ENCODE measurements around the gene KRTAP29-1. TPM values are rescaled to one million over a fixed set of nuclear protein-coding genes. Genes with fewer than 3 reads are reported as not detected.
"Not testable (repeated sequence)": the region's sequence is repeated elsewhere in the genome, so short reads cannot be mapped to it uniquely, and the experiment has no call there.

The KRTAP29-1 gene
- total RNA-seq = not detected in 2 replicates

- no peak for DNase-seq
Measured at GRCh38 chr17:41301916-41302901, at the start of gene KRTAP29-1. TSS of gene KRTAP29-1 (minus strand) at chr17:41302851. CDS start at chr17:41302851, 0 bp downstream.

- DNase-seq = no peak
Measured at GRCh38 chr17:41351177-41351576, 48.5 kb upstream of the KRTAP29-1 start.

GRCh38 chr17:41350381-41350878, 47.8 kb upstream of the KRTAP29-1 start, which contains the start of gene KRT33A:
TSS of gene KRT33A (minus strand) at chr17:41350828. CDS start at chr17:41350767, 61 bp downstream.
- DNase-seq = not testable (repeated sequence)

- no peak for DNase-seq
Measured at GRCh38 chr17:41347869-41348760, 45.5 kb upstream of the KRTAP29-1 start.

GRCh38 chr17:41346421-41346820, 43.8 kb upstream of the KRTAP29-1 start:
- not testable (repeated sequence) for DNase-seq

- DNase-seq = no peak
Measured at GRCh38 chr17:41345992-41346391, 43.3 kb upstream of the KRTAP29-1 start.

GRCh38 chr17:41343029-41343428, 40.4 kb upstream of the KRTAP29-1 start:
- DNase-seq = no peak

- DNase-seq = no peak
Measured at GRCh38 chr17:41340934-41341861, 38.5 kb upstream of the KRTAP29-1 start.

GRCh38 chr17:41340494-41340893, 37.8 kb upstream of the KRTAP29-1 start:
- DNase-seq = no peak

- no peak for DNase-seq
Measured at GRCh38 chr17:41339571-41340172, 37.0 kb upstream of the KRTAP29-1 start.

GRCh38 chr17:41338961-41339485, 36.4 kb upstream of the KRTAP29-1 start:
- no peak for DNase-seq

- no peak for DNase-seq
Measured at GRCh38 chr17:41335747-41336146, 33.1 kb upstream of the KRTAP29-1 start.

GRCh38 chr17:41334385-41335305, 32.0 kb upstream of the KRTAP29-1 start:
- DNase-seq = no peak

- DNase-seq = no peak
Measured at GRCh38 chr17:41333836-41334235, 31.2 kb upstream of the KRTAP29-1 start.

GRCh38 chr17:41333098-41333497, 30.4 kb upstream of the KRTAP29-1 start:
- no peak for DNase-seq

GRCh38 chr17:41332239-41332638, 29.6 kb upstream of the KRTAP29-1 start:
- DNase-seq = no peak

- DNase-seq = no peak
Measured at GRCh38 chr17:41331606-41332005, 29.0 kb upstream of the KRTAP29-1 start.

- peak; percentile 67 for DNase-seq
Measured at GRCh38 chr17:41329279-41329948, 26.8 kb upstream of the KRTAP29-1 start.

- DNase-seq = no peak
Measured at GRCh38 chr17:41328207-41328606, 25.6 kb upstream of the KRTAP29-1 start.

Data from dermis blood vessel endothelial cell (primary cell).